HepG2 (cell line): ENCODE data around the gene MYH7. TPM values are rescaled to one million over a fixed set of nuclear protein-coding genes. Genes with fewer than 3 reads are reported as not detected.
A peak's percentile ranks its signal among the peaks of the same experiment; 100 is the strongest.
"Not testable (repeated sequence)": the region's sequence is repeated elsewhere in the genome, so short reads cannot be mapped to it uniquely, and the experiment has no call there.

ENCODE experiments used
- ATAC-seq: fragments of 200-7000 bp; cut with Tn5 transposase; 3 replicates; pipeline ENCODE4 v1.9.1; 2020; ENCODE audit warnings: mild to moderate bottlenecking, moderate library complexity
- BruUV-seq: library from RNA; stranded (reverse); fragments of 400-500 nt; replicated peaks from 2 replicates; lab custom pipeline; 2021; lab: Mats Ljungman, UMichigan
- CTCF ChIA-PET: fragments of 300-600 bp; formaldehyde crosslinking; extraction: SDS; loops from one replicate; lab custom pipeline; 2021; ENCODE audit warnings: low total read pairs, inconsistent platforms, low intra/inter-chr PET ratio; lab: Yijun Ruan, JAX
- POLR2A ChIA-PET: fragments of 350-600 bp; sonication (Branson Sonifier 250); formaldehyde crosslinking; loops from one replicate; lab custom pipeline; 2020; ENCODE audit warnings: antibody characterized with exemption, inconsistent platforms; lab: Yijun Ruan, JAX
- DNase-seq: peaks from one replicate; pipeline ENCODE4 v3.0.0-alpha.2; 2015; ENCODE audit warnings: low spot score
- FAIRE-seq: peaks from 3 replicates; lab custom pipeline; 2011; peaks lifted over from hg19 to GRCh38; lab: Jason Lieb, UNC
- H2AFZ ChIP-seq: one replicate; pipeline ENCODE4 v1.6.1; 2011; ENCODE audit warnings: low read length, inconsistent platforms
- H3K27ac ChIP-seq: fragments of 300-600 bp; 3 replicates; pipeline ENCODE4 v1.8.0; 2011; ENCODE audit warnings: mixed run types, mild to moderate bottlenecking, mixed read lengths, low read length, inconsistent platforms; ENCODE audit not compliant: insufficient read depth; ENCODE audit errors: extremely low read length
- H3K27me3 ChIP-seq, 2 experiments: fragments of 200-600 bp in 1 of 2; 2 replicates in 1 of 2; 3 replicates in 1 of 2; pipeline versions ENCODE4 v1.6.0 to v1.8.0; 2011; ENCODE audit warnings: low read length in 2 of 2, mild to moderate bottlenecking in 2 of 2, moderate library complexity in 2 of 2, inconsistent platforms in 1 of 2; ENCODE audit not compliant: insufficient read depth in 2 of 2, control insufficient read depth in 1 of 2
- H3K36me3 ChIP-seq, 2 experiments: fragments of 200-600 bp in 1 of 2; replicated peaks in 1 of 2; 2 replicates in 1 of 2; 3 replicates in 1 of 2; pipeline versions ENCODE4 v1.5.1 to v1.8.0; 2011; ENCODE audit warnings: low read length in 2 of 2, inconsistent platforms in 1 of 2; ENCODE audit not compliant: insufficient read depth in 2 of 2, control insufficient read depth in 1 of 2
- H3K4me1 ChIP-seq: 2 replicates; pipeline ENCODE4 v1.5.1; 2012; ENCODE audit warnings: low read length, inconsistent platforms; ENCODE audit not compliant: insufficient read depth
- H3K4me2 ChIP-seq: 2 replicates; pipeline ENCODE4 v1.6.0; 2011; ENCODE audit warnings: low read depth, low read length, inconsistent platforms
- H3K4me3 ChIP-seq, 3 experiments: fragments of 200-600 bp in 1 of 3; sonication (generic), shearing (Covaris generic) in 1 of 3; replicated peaks in 1 of 3; 2 replicates each; pipeline ENCODE4 v1.5.1; 2011 to 2016; ENCODE audit warnings: low read length in 3 of 3, inconsistent platforms in 2 of 3, low read depth in 2 of 3, mild to moderate bottlenecking in 2 of 3, control low read depth in 1 of 3, mixed read lengths in 1 of 3; ENCODE audit not compliant: insufficient read depth in 1 of 3
- H3K79me2 ChIP-seq: one replicate; pipeline ENCODE4 v1.6.1; 2011; ENCODE audit warnings: low read length, inconsistent platforms; ENCODE audit not compliant: insufficient read depth
- H3K9ac ChIP-seq: 2 replicates; pipeline ENCODE4 v1.6.0; 2011; ENCODE audit warnings: mild to moderate bottlenecking, low read depth, low read length, inconsistent platforms; ENCODE audit not compliant: insufficient read depth
- H3K9me3 ChIP-seq: 2 replicates; pipeline ENCODE4 v1.5.1; 2012; ENCODE audit warnings: mild to moderate bottlenecking, low read length
- H4K20me1 ChIP-seq: 2 replicates; pipeline ENCODE4 v1.6.0; 2011; ENCODE audit warnings: inconsistent platforms, mild to moderate bottlenecking, low read length, moderate library complexity; ENCODE audit not compliant: insufficient read depth
- AKAP8 ChIP-seq: sonication (generic); formaldehyde crosslinking; IDR thresholded peaks from 2 replicates; pipeline ENCODE4 v1.5.1; 2020; ENCODE audit warnings: mild to moderate bottlenecking, missing genetic modification reagents
- ATF7 ChIP-seq, 2 experiments: fragments of 450-650 bp in 1 of 2; sonication (generic) in 1 of 2; formaldehyde crosslinking in 1 of 2; IDR thresholded peaks; 2 replicates each; pipeline versions ENCODE4 v1.4.0 to v1.6.1; 2016 to 2020; ENCODE audit warnings: antibody characterized with exemption in 1 of 2, mild to moderate bottlenecking in 1 of 2, missing genetic modification reagents in 1 of 2
- BCL3 ChIP-seq: sonication (generic); formaldehyde crosslinking; IDR thresholded peaks from 2 replicates; pipeline ENCODE4 v1.5.1; 2020; ENCODE audit warnings: mild to moderate bottlenecking, missing genetic modification reagents, moderate library complexity
- CENPT ChIP-seq: sonication (generic); formaldehyde crosslinking; IDR thresholded peaks from 2 replicates; pipeline ENCODE4 v1.8.0; 2022; ENCODE audit warnings: low read depth, mild to moderate bottlenecking, moderate library complexity, missing genetic modification reagents
- CREB1 ChIP-seq, 2 experiments: fragments of 450-650 bp in 1 of 2; IDR thresholded peaks; 2 replicates each; pipeline ENCODE4 v1.6.1; 2016 to 2017; ENCODE audit warnings: control low read depth in 1 of 2, mild to moderate bottlenecking in 1 of 2, missing compliant biosample characterization in 1 of 2, missing genetic modification characterization in 1 of 2
- KLF15 ChIP-seq: sonication (generic); formaldehyde crosslinking; IDR thresholded peaks from 2 replicates; pipeline ENCODE4 v1.8.1; 2023; ENCODE audit warnings: borderline replicate concordance, mild to moderate bottlenecking, inconsistent platforms, missing genetic modification reagents, mixed read lengths
- KLF9 ChIP-seq: IDR thresholded peaks from 2 replicates; pipeline ENCODE4 v1.6.1; 2016; ENCODE audit warnings: low read depth
- SATB2 ChIP-seq: sonication (generic); formaldehyde crosslinking; IDR thresholded peaks from 2 replicates; pipeline ENCODE4 v1.5.0; 2020; ENCODE audit warnings: missing genetic modification reagents
- SMYD3 ChIP-seq: sonication (generic); formaldehyde crosslinking; IDR thresholded peaks from 2 replicates; pipeline ENCODE4 v1.8.1; 2023; ENCODE audit warnings: mild to moderate bottlenecking, missing genetic modification reagents
- SRSF1 ChIP-seq: fragments of 200-400 bp; formaldehyde crosslinking; optimal IDR thresholded peaks from 2 replicates; pipeline ENCODE3; 2017; ENCODE audit warnings: mild to moderate bottlenecking, low read depth, low read length, moderate library complexity
- SRSF9 ChIP-seq: fragments of 200-400 bp; formaldehyde crosslinking; IDR thresholded peaks from 2 replicates; pipeline ENCODE4 v1.6.1; 2018; ENCODE audit warnings: borderline replicate concordance, mild to moderate bottlenecking, low read depth, low read length; ENCODE audit not compliant: insufficient read depth, poor library complexity, severe bottlenecking
- XRCC5 ChIP-seq: fragments of 200-400 bp; formaldehyde crosslinking; optimal IDR thresholded peaks from 2 replicates; pipeline ENCODE3; 2017; ENCODE audit warnings: mild to moderate bottlenecking, low read length
- ZNF101 ChIP-seq: sonication (generic); formaldehyde crosslinking; IDR thresholded peaks from 2 replicates; pipeline ENCODE4 v1.4.0; 2020; ENCODE audit warnings: mild to moderate bottlenecking, low read depth, missing genetic modification reagents, borderline replicate concordance
- ZNF329 ChIP-seq: sonication (generic); formaldehyde crosslinking; IDR thresholded peaks from 2 replicates; pipeline ENCODE4 v1.9.0; 2021; ENCODE audit warnings: low read depth, mild to moderate bottlenecking, missing genetic modification reagents
- WGBS: methylation state at CpG from one replicate; pipeline ENCODE4 v1.1.6; 2017; ENCODE audit warnings: low lambda C conversion rate; 5-methylcytosine and 5-hydroxymethylcytosine counted together
- in situ Hi-C: cut with HindIII; loops from 2 replicates; pipeline ENCODE4 v1.10.0; 2017; ENCODE audit warnings: low pct_unique_long_range_greater_than_20kb; ENCODE audit not compliant: extremely low pct_ligation_motif_present
- intact Hi-C: fragments of 100-400 bp; cut with micrococcal nuclease; formaldehyde crosslinking; loops from one replicate; pipeline ENCODE4 v1.10.0; 2022; ENCODE audit not compliant: unreplicated experiment
- polyA plus RNA-seq, 8 experiments: library from polyadenylated mRNA; depleted of rRNA in 3 of 8; stranded (reverse) in 7 of 8; unstranded in 1 of 8; fragments of >200 nt; fragmentation: Illumina TruSeq in 4 of 8; extraction: Trizol in 4 of 8; gene quantifications; 2 replicates each; pipeline versions ENCODE4 v1.2.1 to v1.2.3, GENCODE V29; 2011 to 2016; ENCODE audit warnings: low read depth in 4 of 8, missing spikeins in 1 of 8, mixed read lengths in 1 of 8; ENCODE audit not compliant: insufficient read depth in 1 of 8
- total RNA-seq, 5 experiments: library from RNA; depleted of rRNA; stranded (reverse); fragments of >200 nt; fragmentation: Illumina TruSeq; extraction: Trizol; gene quantifications; 2 replicates each; pipeline ENCODE4 v1.2.3, GENCODE V29; 2016; ENCODE audit warnings: low read depth in 1 of 5

MYH7 gene
- total and polyA plus RNA-seq, 2 of the 13 experiments (the other 11 are each of a cell fraction or from before 2014, with no cell fraction given): 0.04 TPM; not detected in 1

GRCh38 chr14:23389871-23390270 lies 45.6 kb downstream of the MYH7 start:
- in situ Hi-C loops; H3K9me3 ChIP-seq; H3K4me1 ChIP-seq; H3K79me2 ChIP-seq; H4K20me1 ChIP-seq; H3K36me3 ChIP-seq; ATAC-seq; H3K4me3 ChIP-seq; H3K9ac ChIP-seq; H2AFZ ChIP-seq; intact Hi-C loops; H3K4me2 ChIP-seq; DNase-seq; BruUV-seq; CTCF ChIA-PET; POLR2A ChIA-PET; FAIRE-seq; H3K27ac ChIP-seq; TF ChIP-seq ATF7, CREB1 (CRISPR knock-in tag; IDR thresholded peaks at IDR 0.05): not testable (repeated sequence)
- H3K27me3 ChIP-seq: peaks cover 34 to 93% of the 10 kb centered on the region in 2 experiments
- 47% methylated on average over 4 of the region's 19 CpGs for WGBS
- TF ChIP-seq ATF7 (IDR thresholded peaks at IDR 0.05): peak; percentile 100
- TF ChIP-seq CREB1 (IDR thresholded peaks at IDR 0.05): peak; percentile 96

- no peaks in the 10 kb centered on the region for H3K9me3 ChIP-seq
- H3K4me2 ChIP-seq: no peak overlapping the region
- no peak overlapping the region for H3K27ac ChIP-seq
- FAIRE-seq (no peak), DNase-seq (no peak), ATAC-seq (no peak)
- no peak overlapping the region for H3K9ac ChIP-seq
- POLR2A ChIA-PET: no interaction called here
- no peaks in the 10 kb centered on the region for H3K4me1 ChIP-seq
- no peaks in the 10 kb centered on the region for H4K20me1 ChIP-seq
- 34% methylated on average over 12 of the region's 12 CpGs for WGBS
- peaks cover 34 to 95% of the 10 kb centered on the region in 2 experiments for H3K27me3 ChIP-seq
- CTCF ChIA-PET: no interaction called here
- TF ChIP-seq BCL3 (no peak), KLF15 (no peak), KLF9 (CRISPR knock-in tag) (no peak), SRSF9 (no peak), CENPT (no peak), AKAP8 (no peak), SATB2 (no peak), ZNF101 (CRISPR knock-in tag) (no peak), SRSF1 (no peak), XRCC5 (no peak), ZNF329 (CRISPR knock-in tag) (no peak), SMYD3 (CRISPR knock-in tag) (no peak)
- no peak overlapping the region for H3K4me3 ChIP-seq
- BruUV-seq: no TSS peak
- in situ Hi-C loops: no loop called here
- no peaks in the 10 kb centered on the region for H3K36me3 ChIP-seq
- H3K79me2 ChIP-seq: no peaks in the 10 kb centered on the region
- intact Hi-C loops: no loop called here
- H2AFZ ChIP-seq: no peak overlapping the region
Observed at GRCh38 chr14:23389396-23389795, 46.1 kb downstream of the MYH7 start.
